IMR-90 (cell line): ENCODE measurements around the gene KRTAP6-2. TPM values are rescaled to one million over a fixed set of nuclear protein-coding genes. Genes with fewer than 3 reads are reported as not detected.

Source experiments
- ATAC-seq: fragments of 200-7000 bp; cut with Tn5 transposase; 2 replicates; pipeline ENCODE4 v1.9.1; 2020; ENCODE audit warnings: low read depth, mild to moderate bottlenecking, moderate library complexity
- BruUV-seq: library from RNA; stranded (reverse); fragments of 400-500 nt; replicated peaks from 2 replicates; lab custom pipeline; 2021; lab: Mats Ljungman, UMichigan
- CTCF ChIA-PET: fragments of 300-600 bp; formaldehyde crosslinking; extraction: SDS; loops from one replicate; lab custom pipeline; 2021; ENCODE audit warnings: antibody characterized with exemption; lab: Yijun Ruan, JAX
- POLR2A ChIA-PET: fragments of 300-600 bp; sonication (Branson Sonifier 250); formaldehyde crosslinking; loops from one replicate; lab custom pipeline; 2022; ENCODE audit warnings: antibody characterized with exemption; ENCODE audit not compliant: unreplicated experiment; lab: Charles Lee
- DNase-seq: peaks from one replicate; pipeline ENCODE4 v3.0.0; 2013
- H2AFZ ChIP-seq: replicated peaks from 2 replicates; pipeline ENCODE3; 2013; ENCODE audit warnings: low read length, mild to moderate bottlenecking; ENCODE audit not compliant: poor library complexity
- H2AK5ac ChIP-seq: 2 replicates; pipeline ENCODE4 v1.6.1; 2013; ENCODE audit warnings: low read depth, low read length, inconsistent platforms
- H2AK9ac ChIP-seq: replicated peaks from 2 replicates; pipeline ENCODE3; 2013; ENCODE audit warnings: mild to moderate bottlenecking, low read depth, low read length, moderate library complexity; ENCODE audit not compliant: poor library complexity
- H2BK120ac ChIP-seq: 2 replicates; pipeline ENCODE4 v1.6.1; 2013; ENCODE audit warnings: low read depth, low read length, inconsistent platforms
- H2BK15ac ChIP-seq: 3 replicates; pipeline ENCODE4 v1.6.1; 2013; ENCODE audit warnings: low read depth, low read length, inconsistent platforms
- H2BK20ac ChIP-seq: 2 replicates; pipeline ENCODE4 v1.6.1; 2013; ENCODE audit warnings: low read depth, mild to moderate bottlenecking, inconsistent platforms, low read length, moderate library complexity
- H2BK5ac ChIP-seq: 2 replicates; pipeline ENCODE4 v1.6.1; 2013; ENCODE audit warnings: mild to moderate bottlenecking, low read depth, low read length, inconsistent platforms; ENCODE audit not compliant: poor library complexity, severe bottlenecking
- H3K14ac ChIP-seq: replicated peaks from 2 replicates; pipeline ENCODE4 v1.6.1; 2013; ENCODE audit warnings: low read depth, low read length, inconsistent platforms
- H3K18ac ChIP-seq: 2 replicates; pipeline ENCODE4 v1.6.1; 2013; ENCODE audit warnings: low read depth, low read length, control low read depth
- H3K23ac ChIP-seq: 2 replicates; pipeline ENCODE4 v1.6.1; 2013; ENCODE audit warnings: low read depth, low read length, inconsistent platforms
- H3K27ac ChIP-seq: 2 replicates; pipeline ENCODE4 v1.5.1; 2013; ENCODE audit warnings: mild to moderate bottlenecking, control low read depth, low read length; ENCODE audit not compliant: insufficient read depth
- H3K27me3 ChIP-seq: 2 replicates; pipeline ENCODE4 v1.6.1; 2013; ENCODE audit warnings: low read length; ENCODE audit not compliant: control insufficient read depth, insufficient read depth
- H3K36me3 ChIP-seq: 2 replicates; pipeline ENCODE4 v1.6.1; 2013; ENCODE audit warnings: low read length, mixed read lengths; ENCODE audit not compliant: control insufficient read depth, insufficient read depth
- H3K4ac ChIP-seq: 2 replicates; pipeline ENCODE4 v1.6.1; 2013; ENCODE audit warnings: low read depth, low read length, inconsistent platforms
- H3K4me1 ChIP-seq: 2 replicates; pipeline ENCODE4 v1.6.1; 2013; ENCODE audit warnings: low read length, mixed read lengths; ENCODE audit not compliant: control insufficient read depth, insufficient read depth
- H3K4me2 ChIP-seq: 2 replicates; pipeline ENCODE4 v1.6.1; 2013; ENCODE audit warnings: low read depth, mild to moderate bottlenecking, control low read depth, low read length, moderate library complexity
- H3K4me3 ChIP-seq: 2 replicates; pipeline ENCODE4 v1.5.1; 2013; ENCODE audit warnings: low read depth, mild to moderate bottlenecking, control low read depth, low read length, moderate library complexity; ENCODE audit not compliant: insufficient read depth
- H3K56ac ChIP-seq: 2 replicates; pipeline ENCODE4 v1.6.1; 2013; ENCODE audit warnings: low read length, inconsistent platforms; ENCODE audit not compliant: insufficient read depth; ENCODE audit errors: extremely low read depth
- H3K79me1 ChIP-seq, 2 experiments: 2 replicates each; pipeline ENCODE4 v1.6.1; 2013; ENCODE audit warnings: low read length in 2 of 2, inconsistent platforms in 1 of 2, low read depth in 1 of 2
- H3K9ac ChIP-seq: 2 replicates; pipeline ENCODE4 v1.6.1; 2013; ENCODE audit warnings: low read depth, low read length, control low read depth
- H3K9me1 ChIP-seq: 2 replicates; pipeline ENCODE4 v1.6.1; 2013; ENCODE audit warnings: low read length, inconsistent platforms; ENCODE audit not compliant: insufficient read depth
- H3K9me3 ChIP-seq: 2 replicates; pipeline ENCODE4 v1.6.1; 2013; ENCODE audit warnings: low read length; ENCODE audit not compliant: control insufficient read depth, insufficient read depth
- H4K20me1 ChIP-seq: 2 replicates; pipeline ENCODE4 v1.6.1; 2013; ENCODE audit warnings: low read length, inconsistent platforms; ENCODE audit not compliant: insufficient read depth
- H4K5ac ChIP-seq: 2 replicates; pipeline ENCODE4 v1.6.1; 2013; ENCODE audit warnings: mild to moderate bottlenecking, low read depth, low read length, control low read depth
- H4K8ac ChIP-seq, 2 experiments: 2 replicates each; pipeline ENCODE4 v1.6.1; 2013; ENCODE audit warnings: low read depth in 2 of 2, low read length in 2 of 2, control low read depth in 1 of 2, inconsistent platforms in 1 of 2
- H4K91ac ChIP-seq: 2 replicates; pipeline ENCODE4 v1.6.1; 2013; ENCODE audit warnings: low read depth, low read length, inconsistent platforms; ENCODE audit not compliant: insufficient read depth
- BHLHE40 ChIP-seq: fragments of 150-350 bp; IDR thresholded peaks from 2 replicates; pipeline ENCODE4 v1.6.1; 2016; ENCODE audit warnings: mild to moderate bottlenecking, low read depth, low read length
- CEBPB ChIP-seq: IDR thresholded peaks from 2 replicates; pipeline ENCODE4 v1.6.1; 2012; ENCODE audit warnings: low read depth, low read length, improper control_type of control experiment
- CHD1 ChIP-seq: IDR thresholded peaks from 2 replicates; pipeline ENCODE4 v1.6.1; 2012; ENCODE audit warnings: low read depth, low read length, improper control_type of control experiment
- FOS ChIP-seq: fragments of 150-350 bp; IDR thresholded peaks from 2 replicates; pipeline ENCODE4 v1.6.1; 2016; ENCODE audit warnings: low read depth, low read length
- MAFK ChIP-seq: IDR thresholded peaks from 2 replicates; pipeline ENCODE4 v1.6.1; 2012; ENCODE audit warnings: low read depth, low read length, improper control_type of control experiment
- MAZ ChIP-seq: IDR thresholded peaks from 2 replicates; pipeline ENCODE4 v1.6.1; 2012; ENCODE audit warnings: low read depth, mild to moderate bottlenecking, low read length, improper control_type of control experiment, moderate library complexity, borderline replicate concordance
- MXI1 ChIP-seq: IDR thresholded peaks from 2 replicates; pipeline ENCODE4 v1.6.1; 2012; ENCODE audit warnings: low read depth, mild to moderate bottlenecking, low read length, moderate library complexity, borderline replicate concordance
- NFE2L2 ChIP-seq: fragments of 150-350 bp; IDR thresholded peaks from 2 replicates; pipeline ENCODE4 v1.6.1; 2016; ENCODE audit warnings: low read depth, mild to moderate bottlenecking, low read length
- POLR2A ChIP-seq: IDR thresholded peaks from 2 replicates; pipeline ENCODE4 v1.6.1; 2012; ENCODE audit warnings: mild to moderate bottlenecking, low read depth, low read length
- RAD21 ChIP-seq: IDR thresholded peaks from 2 replicates; pipeline ENCODE4 v1.6.1; 2012; ENCODE audit warnings: low read length, improper control_type of control experiment
- RCOR1 ChIP-seq: IDR thresholded peaks from 2 replicates; pipeline ENCODE4 v1.6.1; 2012; ENCODE audit warnings: mild to moderate bottlenecking, low read length, improper control_type of control experiment; ENCODE audit not compliant: insufficient replicate concordance
- RFX5 ChIP-seq: IDR thresholded peaks from 2 replicates; pipeline ENCODE4 v1.8.0; 2012; ENCODE audit warnings: low read depth, mild to moderate bottlenecking, low read length, moderate library complexity
- SMC3 ChIP-seq: fragments of 150-350 bp; IDR thresholded peaks from 2 replicates; pipeline ENCODE4 v1.6.1; 2016; ENCODE audit warnings: low read depth, mild to moderate bottlenecking, antibody characterized with exemption, low read length, moderate library complexity
- dilution Hi-C: fragments of 300-500 bp; cut with HindIII; formaldehyde crosslinking; loops from one replicate; pipeline ENCODE4 v1.14.3; 2018; ENCODE audit warnings: low sequenced_read_pairs; ENCODE audit not compliant: unreplicated experiment
- in situ Hi-C: fragments of 300-500 bp; cut with MboI; formaldehyde crosslinking; loops from 3 replicates; pipeline ENCODE4 v1.14.3; 2019; ENCODE audit warnings: low sequenced_read_pairs, inconsistent platforms, mixed read lengths
- intact Hi-C: fragments of 100-400 bp; cut with micrococcal nuclease; formaldehyde crosslinking; loops from 2 replicates; pipeline ENCODE4 v1.10.0; 2022
- polyA plus RNA-seq, 3 experiments: library from polyadenylated mRNA; depleted of rRNA; stranded (reverse); fragments of >200 nt; gene quantifications; 2 replicates each; pipeline ENCODE4 v1.2.3, GENCODE V29; 2012; ENCODE audit warnings: low replicate concordance in 1 of 3
- total RNA-seq: library from RNA; depleted of rRNA; stranded (reverse); fragments of >200 nt; gene quantifications from 2 replicates; pipeline ENCODE4 v1.2.3, GENCODE V29; 2012
- TF ChIP-seq, protein P1 (sequence below): fragments of 150-350 bp; IDR thresholded peaks from 2 replicates; pipeline ENCODE4 v1.6.1; 2016; ENCODE audit warnings: low read depth, mild to moderate bottlenecking, low read length, moderate library complexity, borderline replicate concordance
- TF ChIP-seq, protein P2 (sequence below): conservative IDR thresholded peaks from 2 replicates; pipeline ENCODE4 v1.5.1; 2012; ENCODE audit warnings: mild to moderate bottlenecking, low read depth, low read length, improper control_type of control experiment

The KRTAP6-2 gene
- total and polyA plus RNA-seq, 2 of the 4 experiments (the other 2 are of a cell fraction), result not detected

DNA sequence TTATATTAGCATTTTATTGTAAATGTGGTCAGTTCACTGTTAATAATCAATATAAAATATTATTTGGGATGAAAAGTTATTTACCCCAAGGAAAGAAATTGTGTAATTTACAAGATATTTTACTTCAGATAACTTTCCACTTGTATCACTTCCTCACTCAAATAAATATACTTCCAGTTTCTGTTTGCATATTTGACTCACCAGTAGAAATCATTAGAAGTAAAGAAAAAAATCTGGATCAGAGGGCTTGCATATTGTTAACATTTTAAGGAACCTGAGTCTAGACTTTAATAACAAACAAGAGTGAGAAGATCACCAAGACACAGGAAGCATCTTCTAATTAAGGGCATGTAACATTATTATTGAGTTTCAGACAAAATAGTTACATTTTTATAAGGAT is 21.4 kb upstream of the KRTAP6-2 start:
- Histone ChIP-seq H3K9me3 (peaks cover 15% of the 10 kb centered on the region), H3K9me1 (no peaks in the 10 kb centered on the region), H2AK9ac (no peak overlapping the region), H3K4me3 (no peak overlapping the region), H2BK5ac (no peak overlapping the region), H2AFZ (no peak overlapping the region), H2BK15ac (no peak overlapping the region), H3K79me1 (no peaks in the 10 kb centered on the region), H4K8ac (no peak overlapping the region), H2BK120ac (no peak overlapping the region), H2BK20ac (no peak overlapping the region), H3K4me2 (no peak overlapping the region), H3K14ac (no peak overlapping the region), H4K20me1 (no peaks in the 10 kb centered on the region), H3K23ac (no peak overlapping the region), H2AK5ac (no peak overlapping the region), H3K18ac (no peak overlapping the region), H3K27ac (no peak overlapping the region), H3K9ac (no peak overlapping the region), H3K56ac (no peak overlapping the region), H3K36me3 (no peaks in the 10 kb centered on the region), H4K5ac (no peak overlapping the region), H3K27me3 (no peaks in the 10 kb centered on the region), H3K4me1 (no peaks in the 10 kb centered on the region), H4K91ac (no peak overlapping the region), H3K4ac (no peak overlapping the region)
- TF ChIP-seq RAD21 (no peak), NFE2L2 (no peak), FOS (no peak), RFX5 (no peak), MAZ (no peak), POLR2A (no peak), CEBPB (no peak), CHD1 (no peak), SMC3 (no peak), MAFK (no peak), RCOR1 (no peak), MXI1 (no peak), BHLHE40 (no peak)
- TF ChIP-seq, protein P1, sequence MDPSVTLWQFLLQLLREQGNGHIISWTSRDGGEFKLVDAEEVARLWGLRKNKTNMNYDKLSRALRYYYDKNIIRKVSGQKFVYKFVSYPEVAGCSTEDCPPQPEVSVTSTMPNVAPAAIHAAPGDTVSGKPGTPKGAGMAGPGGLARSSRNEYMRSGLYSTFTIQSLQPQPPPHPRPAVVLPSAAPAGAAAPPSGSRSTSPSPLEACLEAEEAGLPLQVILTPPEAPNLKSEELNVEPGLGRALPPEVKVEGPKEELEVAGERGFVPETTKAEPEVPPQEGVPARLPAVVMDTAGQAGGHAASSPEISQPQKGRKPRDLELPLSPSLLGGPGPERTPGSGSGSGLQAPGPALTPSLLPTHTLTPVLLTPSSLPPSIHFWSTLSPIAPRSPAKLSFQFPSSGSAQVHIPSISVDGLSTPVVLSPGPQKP, result no peak
- TF ChIP-seq, protein P2, sequence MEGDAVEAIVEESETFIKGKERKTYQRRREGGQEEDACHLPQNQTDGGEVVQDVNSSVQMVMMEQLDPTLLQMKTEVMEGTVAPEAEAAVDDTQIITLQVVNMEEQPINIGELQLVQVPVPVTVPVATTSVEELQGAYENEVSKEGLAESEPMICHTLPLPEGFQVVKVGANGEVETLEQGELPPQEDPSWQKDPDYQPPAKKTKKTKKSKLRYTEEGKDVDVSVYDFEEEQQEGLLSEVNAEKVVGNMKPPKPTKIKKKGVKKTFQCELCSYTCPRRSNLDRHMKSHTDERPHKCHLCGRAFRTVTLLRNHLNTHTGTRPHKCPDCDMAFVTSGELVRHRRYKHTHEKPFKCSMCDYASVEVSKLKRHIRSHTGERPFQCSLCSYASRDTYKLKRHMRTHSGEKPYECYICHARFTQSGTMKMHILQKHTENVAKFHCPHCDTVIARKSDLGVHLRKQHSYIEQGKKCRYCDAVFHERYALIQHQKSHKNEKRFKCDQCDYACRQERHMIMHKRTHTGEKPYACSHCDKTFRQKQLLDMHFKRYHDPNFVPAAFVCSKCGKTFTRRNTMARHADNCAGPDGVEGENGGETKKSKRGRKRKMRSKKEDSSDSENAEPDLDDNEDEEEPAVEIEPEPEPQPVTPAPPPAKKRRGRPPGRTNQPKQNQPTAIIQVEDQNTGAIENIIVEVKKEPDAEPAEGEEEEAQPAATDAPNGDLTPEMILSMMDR, result no peak
- dilution Hi-C loops, result no loop called here
- intact Hi-C loops, result no loop called here
- DNase-seq (no peak), ATAC-seq (no peak)
- no TSS peak for BruUV-seq
- in situ Hi-C loops, result no loop called here
- CTCF ChIA-PET, result no interaction called here
- POLR2A ChIA-PET, result no interaction called here
